Osteocyte (in vitro differentiated cells): Measurements from ENCODE around the gene GSC2. TPM values are rescaled to one million over a fixed set of nuclear protein-coding genes. Genes with fewer than 3 reads are reported as not detected.

ENCODE experiments used
- DNase-seq: peaks from one replicate; pipeline ENCODE4 v3.0.0; 2021; ENCODE audit warnings: mixed read lengths; ENCODE audit not compliant: unreplicated experiment; ENCODE audit errors: extremely low spot score
- H3K27ac Mint-ChIP-seq: one replicate; pipeline ENCODE4 v1.8.0; 2021; ENCODE audit warnings: mild to moderate bottlenecking, mixed read lengths; ENCODE audit not compliant: unreplicated experiment
- H3K27me3 Mint-ChIP-seq: one replicate; pipeline ENCODE4 v1.8.0; 2021; ENCODE audit warnings: mixed read lengths; ENCODE audit not compliant: unreplicated experiment
- H3K36me3 Mint-ChIP-seq: one replicate; pipeline ENCODE4 v1.8.0; 2021; ENCODE audit warnings: mixed read lengths; ENCODE audit not compliant: unreplicated experiment
- H3K4me1 Mint-ChIP-seq: one replicate; pipeline ENCODE4 v1.8.0; 2021; ENCODE audit warnings: mixed read lengths; ENCODE audit not compliant: unreplicated experiment
- H3K4me3 Mint-ChIP-seq: one replicate; pipeline ENCODE4 v1.8.0; 2021; ENCODE audit warnings: mild to moderate bottlenecking, moderate library complexity, mixed read lengths; ENCODE audit not compliant: unreplicated experiment
- H3K9me3 Mint-ChIP-seq: one replicate; pipeline ENCODE4 v1.8.0; 2021; ENCODE audit warnings: mixed read lengths; ENCODE audit not compliant: unreplicated experiment
- CTCF ChIP-seq: fragments of 200-600 bp; sonication (generic); IDR thresholded peaks from 2 replicates; pipeline ENCODE4 v1.5.0; 2021; ENCODE audit warnings: antibody characterized with exemption, mild to moderate bottlenecking, moderate library complexity
- total RNA-seq: library from RNA; stranded (reverse); gene quantifications from 2 replicates; pipeline ENCODE4 v1.2.1, GENCODE V29; 2021

GSC2 gene
- total RNA-seq, 1 donor from 2014 or later = not detected

- Mint-ChIP-seq H3K4me3 (no peak overlapping the region), H3K4me1 (peaks cover 19% of the 10 kb centered on the region), H3K9me3 (no peaks in the 10 kb centered on the region), H3K36me3 (peaks cover 4% of the 10 kb centered on the region), H3K27me3 (peaks cover 28% of the 10 kb centered on the region), H3K27ac (no peak overlapping the region)
- no peak for DNase-seq
- no peak for TF ChIP-seq CTCF
These were observed 3.7 kb downstream of the GSC2 start for GRCh38 chr22:19146215-19146968.

- Mint-ChIP-seq H3K9me3 (no peaks in the 10 kb centered on the region), H3K4me3 (peak overlapping the region; percentile 99), H3K4me1 (peaks cover 15% of the 10 kb centered on the region), H3K27me3 (peaks cover 18% of the 10 kb centered on the region), H3K27ac (peak overlapping the region; percentile 87), H3K36me3 (peaks cover 10% of the 10 kb centered on the region)
- no peak for DNase-seq
- no peak for TF ChIP-seq CTCF
These were observed 6.1 kb downstream of the GSC2 start for GRCh38 chr22:19143967-19144400.

GRCh38 chr22:19143212-19143611 is 6.9 kb downstream of the GSC2 start:
- H3K4me3 Mint-ChIP-seq = peak overlapping the region; percentile 99
- no peaks in the 10 kb centered on the region for H3K9me3 Mint-ChIP-seq
- peaks cover 15% of the 10 kb centered on the region for H3K4me1 Mint-ChIP-seq
- TF ChIP-seq CTCF = no peak
- H3K27ac Mint-ChIP-seq = no peak overlapping the region
- H3K27me3 Mint-ChIP-seq = peaks cover 12% of the 10 kb centered on the region
- H3K36me3 Mint-ChIP-seq = peaks cover 14% of the 10 kb centered on the region
- no peak for DNase-seq

- DNase-seq = no peak
- peaks cover 14% of the 10 kb centered on the region for H3K36me3 Mint-ChIP-seq
- H3K4me3 Mint-ChIP-seq = peak overlapping the region; percentile 55
- H3K27me3 Mint-ChIP-seq = peaks cover 5% of the 10 kb centered on the region
- no peaks in the 10 kb centered on the region for H3K9me3 Mint-ChIP-seq
- no peak for TF ChIP-seq CTCF
- no peak overlapping the region for H3K27ac Mint-ChIP-seq
- peaks cover 15% of the 10 kb centered on the region for H3K4me1 Mint-ChIP-seq
These were observed 7.7 kb downstream of the GSC2 start for GRCh38 chr22:19142394-19142793.

- Mint-ChIP-seq H3K27ac (no peak overlapping the region), H3K36me3 (peaks cover 29% of the 10 kb centered on the region), H3K9me3 (no peaks in the 10 kb centered on the region), H3K4me3 (no peak overlapping the region), H3K27me3 (no peaks in the 10 kb centered on the region), H3K4me1 (peaks cover 15% of the 10 kb centered on the region)
- no peak for TF ChIP-seq CTCF
- DNase-seq = no peak
These were observed 10.1 kb downstream of the GSC2 start for GRCh38 chr22:19139974-19140373.
